ENCODE data around the gene RRAS. TPM values are rescaled to one million over a fixed set of nuclear protein-coding genes. Genes with fewer than 3 reads are reported as not detected.

RRAS gene
- total and polyA plus RNA-seq, 4 experiments from 2014 or later = 12.0 to 32.1 (median 20.7) TPM

GRCh38 chr19:49666120-49666444, 26.1 kb upstream of the RRAS start:
- Mint-ChIP-seq H3K4me1 (peaks cover 19 to 51% (median 31%) of the 10 kb centered on the region in 4 donors), H3K36me3 (peaks cover 0 to 31% of the 10 kb centered on the region in 2 donors), H3K9me3 (peaks cover 0 to 4% (median 0%) of the 10 kb centered on the region in 8 donors), H3K4me3 (peak overlapping the region; percentile 95 to 100 (median 97)), H3K27ac (peak overlapping the region; percentile 95 to 100 (median 99)), H3K27me3 (no peaks in the 10 kb centered on the region)
- no peaks in the 10 kb centered on the region for H3K27me3 ChIP-seq (ENCODE audit: insufficient read depth, low read length)
- H3K4me1 ChIP-seq (ENCODE audit: insufficient read depth, low read length) = peaks cover 31% of the 10 kb centered on the region
- DNase-seq = no peak
- intact Hi-C loops (cut with micrococcal nuclease) = no loop called here
- H3K27ac ChIP-seq (ENCODE audit: low read depth, low read length) = peak overlapping the region; percentile 93
- ChIA-PET POLR2A (ENCODE audit: partially characterized antibody) (interaction anchor here (1.0 to 11.0 kb wide), 13 partner anchors 11 to 263 kb away, joined by 3 to 146 read pairs (median 10); partner anchors contain the start of genes AKT1S1, ATF5, NOSIP and NUP62), CTCF (ENCODE audit: partially characterized antibody) (interaction anchor here (1.2 to 3.4 kb wide), 2 partner anchors 9 to 11 kb away, joined by 3 to 15 read pairs; no protein-coding TSS in a partner anchor)
- peak overlapping the region; percentile 25 to 99 for H3K4me3 ChIP-seq (ENCODE audit: low read length in 2 of 2)
- H3K36me3 ChIP-seq (ENCODE audit: insufficient read depth, low read length) = peaks cover 18% of the 10 kb centered on the region
- H3K9me3 ChIP-seq (ENCODE audit: control insufficient read depth in 1 of 2, low read length in 2 of 2) = no peaks in the 10 kb centered on the region

GRCh38 chr19:49665351-49666119, 25.6 kb upstream of the RRAS start, which contains the start of the genes BCL2L12 and IRF3:
TSS of gene BCL2L12 (plus strand) at chr19:49665933. CDS start at chr19:49666693, 760 bp downstream.
TSS of gene IRF3 (minus strand) at chr19:49665857. CDS start at chr19:49664838, 1,019 bp downstream.
- Mint-ChIP-seq H3K36me3 (peaks cover under 1 to 31% of the 10 kb centered on the region in 2 donors), H3K27ac (peak within 1 kb of the TSS; percentile 95 to 100 (median 99)), H3K4me1 (peaks cover 19 to 56% (median 31%) of the 10 kb centered on the region in 4 donors), H3K27me3 (no peaks in the 10 kb centered on the region), H3K4me3 (peak within 1 kb of the TSS; percentile 95 to 100 (median 97)), H3K9me3 (peaks cover 0 to 4% (median 0%) of the 10 kb centered on the region in 8 donors)
- peak within 1 kb of the TSS; percentile 99 for H3K4me3 ChIP-seq (ENCODE audit: low read length in 2 of 2)
- intact Hi-C loops (cut with micrococcal nuclease) = loop anchor here (1.0 kb wide), 2 partner anchors 23 to 75 kb away; partner anchors contain the start of gene SCAF1
- no peaks in the 10 kb centered on the region for H3K9me3 ChIP-seq (ENCODE audit: control insufficient read depth in 1 of 2, low read length in 2 of 2)
- H3K36me3 ChIP-seq (ENCODE audit: insufficient read depth, low read length) = peaks cover 23% of the 10 kb centered on the region
- ChIA-PET POLR2A (ENCODE audit: partially characterized antibody) (interaction anchor here (1.0 to 11.0 kb wide), 22 partner anchors 11 to 263 kb away, joined by 3 to 146 read pairs (median 6); partner anchors contain the start of genes AKT1S1, ATF5, NOSIP and NUP62), CTCF (ENCODE audit: partially characterized antibody) (interaction anchor here (0.8 to 3.4 kb wide), 7 partner anchors 10 to 97 kb away, joined by 3 to 15 read pairs (median 4); partner anchors contain the start of genes RRAS and SCAF1)
- H3K27me3 ChIP-seq (ENCODE audit: insufficient read depth, low read length) = no peaks in the 10 kb centered on the region
- H3K4me1 ChIP-seq (ENCODE audit: insufficient read depth, low read length) = peaks cover 31% of the 10 kb centered on the region
- peak; percentile 99 for DNase-seq
- H3K27ac ChIP-seq (ENCODE audit: low read depth, low read length) = peak within 1 kb of the TSS; percentile 93

GRCh38 chr19:49665036-49665350, 25.1 kb upstream of the RRAS start:
- peak overlapping the region; percentile 93 for H3K27ac ChIP-seq (ENCODE audit: low read depth, low read length)
- DNase-seq = no peak
- peaks cover 31% of the 10 kb centered on the region for H3K4me1 ChIP-seq (ENCODE audit: insufficient read depth, low read length)
- intact Hi-C loops (cut with micrococcal nuclease) = loop anchor here (1.0 kb wide), 2 partner anchors 23 to 75 kb away; partner anchors contain the start of gene SCAF1
- peak overlapping the region; percentile 99 for H3K4me3 ChIP-seq (ENCODE audit: low read length in 2 of 2)
- Mint-ChIP-seq H3K27ac (peak overlapping the region; percentile 95 to 100 (median 99)), H3K9me3 (peaks cover 0 to 4% (median 0%) of the 10 kb centered on the region in 8 donors), H3K4me3 (peak overlapping the region; percentile 95 to 100 (median 97)), H3K4me1 (peaks cover 19 to 61% (median 34%) of the 10 kb centered on the region in 4 donors), H3K27me3 (no peaks in the 10 kb centered on the region), H3K36me3 (peaks cover 6 to 36% of the 10 kb centered on the region in 2 donors)
- ChIA-PET CTCF (ENCODE audit: partially characterized antibody) (interaction anchor here (0.8 to 3.4 kb wide), 9 partner anchors 8 to 96 kb away, joined by 3 to 15 read pairs (median 4); partner anchors contain the start of genes RRAS and SCAF1), POLR2A (ENCODE audit: partially characterized antibody) (interaction anchor here (0.9 to 11.0 kb wide), 29 partner anchors 10 to 264 kb away, joined by 3 to 146 read pairs (median 5); partner anchors contain the start of genes AKT1S1, ATF5, FUZ and NOSIP)
- H3K9me3 ChIP-seq (ENCODE audit: control insufficient read depth in 1 of 2, low read length in 2 of 2) = no peaks in the 10 kb centered on the region
- no peaks in the 10 kb centered on the region for H3K27me3 ChIP-seq (ENCODE audit: insufficient read depth, low read length)
- H3K36me3 ChIP-seq (ENCODE audit: insufficient read depth, low read length) = peaks cover 28% of the 10 kb centered on the region

GRCh38 chr19:49664171-49665035, 24.5 kb upstream of the RRAS start:
- Histone ChIP-seq H3K27me3 (ENCODE audit: insufficient read depth, low read length) (no peaks in the 10 kb centered on the region), H3K27ac (ENCODE audit: low read depth, low read length) (peak overlapping the region; percentile 93), H3K4me1 (ENCODE audit: insufficient read depth, low read length) (peaks cover 31% of the 10 kb centered on the region), H3K36me3 (ENCODE audit: insufficient read depth, low read length) (peaks cover 33% of the 10 kb centered on the region), H3K4me3 (ENCODE audit: low read length in 2 of 2) (peak overlapping the region; percentile 99), H3K9me3 (ENCODE audit: control insufficient read depth in 1 of 2, low read length in 2 of 2) (no peaks in the 10 kb centered on the region)
- intact Hi-C loops (cut with micrococcal nuclease) = loop anchor here (1.0 kb wide), 3 partner anchors 12 to 74 kb away; partner anchors contain the start of gene SCAF1
- DNase-seq = peak; percentile 85 to 92 (median 88)
- H3K27me3 Mint-ChIP-seq = no peaks in the 10 kb centered on the region
- H3K4me3 Mint-ChIP-seq = peak overlapping the region; percentile 95 to 100 (median 97)
- peaks cover 7 to 42% of the 10 kb centered on the region in 2 donors for H3K36me3 Mint-ChIP-seq
- ChIA-PET CTCF (ENCODE audit: partially characterized antibody) (interaction anchor here (0.8 to 3.4 kb wide), 11 partner anchors 8 to 130 kb away, joined by 3 to 15 read pairs (median 4); partner anchors contain the start of genes RRAS and SCAF1), POLR2A (ENCODE audit: partially characterized antibody) (interaction anchor here (0.7 to 11.0 kb wide), 34 partner anchors 9 to 1151 kb away, joined by 3 to 146 read pairs (median 5); partner anchors contain the start of genes AKT1S1, AP2A1, ATF5 and FUZ)
- H3K9me3 Mint-ChIP-seq = peaks cover 0 to 4% (median 0%) of the 10 kb centered on the region in 8 donors
- peaks cover 19 to 65% (median 36%) of the 10 kb centered on the region in 4 donors for H3K4me1 Mint-ChIP-seq
- H3K27ac Mint-ChIP-seq = peak overlapping the region; percentile 95 to 100 (median 99)

GRCh38 chr19:49663224-49663623, 23.3 kb upstream of the RRAS start:
- intact Hi-C loops (cut with micrococcal nuclease) = no loop called here
- H3K4me3 Mint-ChIP-seq = peak overlapping the region; percentile 95 to 100 (median 97)

GRCh38 chr19:49662011-49662410, 22.1 kb upstream of the RRAS start:
- Histone ChIP-seq H3K27me3 (ENCODE audit: insufficient read depth, low read length) (no peaks in the 10 kb centered on the region), H3K4me3 (ENCODE audit: low read length in 2 of 2) (no peak overlapping the region), H3K9me3 (ENCODE audit: control insufficient read depth in 1 of 2, low read length in 2 of 2) (no peaks in the 10 kb centered on the region), H3K36me3 (ENCODE audit: insufficient read depth, low read length) (peaks cover 53% of the 10 kb centered on the region), H3K4me1 (ENCODE audit: insufficient read depth, low read length) (peaks cover 37% of the 10 kb centered on the region), H3K27ac (ENCODE audit: low read depth, low read length) (peak overlapping the region; percentile 93)
- Mint-ChIP-seq H3K4me3 (peak overlapping the region in 2 of 8 donors; percentile 25 to 28), H3K36me3 (peaks cover 7 to 55% of the 10 kb centered on the region in 2 donors), H3K9me3 (peaks cover 0 to 4% (median 0%) of the 10 kb centered on the region in 8 donors), H3K4me1 (peaks cover 18 to 64% (median 38%) of the 10 kb centered on the region in 4 donors), H3K27me3 (no peaks in the 10 kb centered on the region), H3K27ac (peak overlapping the region in 3 of 7 donors; percentile 51 to 95 (median 53))
- ChIA-PET POLR2A (ENCODE audit: partially characterized antibody) (interaction anchor here (0.7 to 11.0 kb wide), 4 partner anchors 11 to 327 kb away, joined by 3 to 146 read pairs (median 64); partner anchors contain the start of genes CD37, PRMT1, RRAS and SCAF1), CTCF (ENCODE audit: partially characterized antibody) (no interaction called here)
- intact Hi-C loops (cut with micrococcal nuclease) = no loop called here
- no peak for DNase-seq

More at GRCh38 chr19:49663224-49663623, 23.3 kb upstream of the RRAS start:
- peak overlapping the region; percentile 95 to 100 (median 99) for H3K27ac Mint-ChIP-seq
- peaks cover 7 to 51% of the 10 kb centered on the region in 2 donors for H3K36me3 Mint-ChIP-seq
- Histone ChIP-seq H3K27me3 (ENCODE audit: insufficient read depth, low read length) (no peaks in the 10 kb centered on the region), H3K4me3 (ENCODE audit: low read length in 2 of 2) (peak overlapping the region in 1 of 2 donors; percentile 99), H3K4me1 (ENCODE audit: insufficient read depth, low read length) (peaks cover 37% of the 10 kb centered on the region), H3K36me3 (ENCODE audit: insufficient read depth, low read length) (peaks cover 43% of the 10 kb centered on the region), H3K9me3 (ENCODE audit: control insufficient read depth in 1 of 2, low read length in 2 of 2) (no peaks in the 10 kb centered on the region), H3K27ac (ENCODE audit: low read depth, low read length) (peak overlapping the region; percentile 93)
- ChIA-PET CTCF (ENCODE audit: partially characterized antibody) (interaction anchor here (1.1 to 3.4 kb wide), 4 partner anchors 9 to 129 kb away, joined by 3 to 15 read pairs (median 8); no protein-coding TSS in a partner anchor), POLR2A (ENCODE audit: partially characterized antibody) (interaction anchor here (0.8 to 11.0 kb wide), 18 partner anchors 8 to 1150 kb away, joined by 3 to 146 read pairs (median 7); partner anchors contain the start of genes NOSIP, PRMT1, PRR12 and PRRG2)
- DNase-seq = peak in 1 of 5 donors; percentile 36
- H3K27me3 Mint-ChIP-seq = no peaks in the 10 kb centered on the region
- peaks cover 19 to 68% (median 37%) of the 10 kb centered on the region in 4 donors for H3K4me1 Mint-ChIP-seq
- H3K9me3 Mint-ChIP-seq = peaks cover 0 to 4% (median 0%) of the 10 kb centered on the region in 8 donors

Measured in CD4-positive, alpha-beta memory T cell (primary cell).